Motor neuron (in vitro differentiated cells): ENCODE data around the gene RASA1. TPM values are rescaled to one million over a fixed set of nuclear protein-coding genes. Genes with fewer than 3 reads are reported as not detected.
A peak's percentile ranks its signal among the peaks of the same experiment; 100 is the strongest.
"Not testable (repeated sequence)": the region's sequence is repeated elsewhere in the genome, so short reads cannot be mapped to it uniquely, and the experiment has no call there.

Source experiments
- ATAC-seq, 8 experiments: fragments of 200-7000 bp; cut with Tn5 transposase; replicated peaks in 6 of 8; 2 replicates each; pipeline ENCODE4 v1.8.0; 2021; ENCODE audit warnings: mild to moderate bottlenecking in 8 of 8, moderate library complexity in 8 of 8
- H3K27ac ChIP-seq, 2 donors: fragments of 250-450 bp; sonication (Bioruptor Pico); 2 replicates each; pipeline ENCODE4 v1.9.0; 2021; ENCODE audit warnings: antibody characterized with exemption in 2 of 2, mild to moderate bottlenecking in 2 of 2, moderate library complexity in 1 of 2
- H3K4me1 ChIP-seq, 2 donors: fragments of 250-450 bp; sonication (Bioruptor Pico); replicated peaks in 1 of 2; 2 replicates each; pipeline ENCODE4 v1.6.1; 2021; ENCODE audit warnings: antibody characterized with exemption in 2 of 2, mild to moderate bottlenecking in 2 of 2, moderate library complexity in 1 of 2
- H3K4me3 ChIP-seq, 5 donors: fragments of 250-450 bp; sonication (Bioruptor Pico); 2 replicates each; pipeline ENCODE4 v1.9.0; 2021; ENCODE audit warnings: antibody characterized with exemption in 5 of 5, mild to moderate bottlenecking in 5 of 5, moderate library complexity in 4 of 5
- WGBS, 10 experiments: fragments of 450-650 bp; shearing (Covaris generic); methylation state at CpG; one replicate each; pipeline ENCODE4 v1.0.0; 2022; 5-methylcytosine and 5-hydroxymethylcytosine counted together
- in situ Hi-C, 9 experiments: fragments of 400-800 bp; cut with MboI; loops; one replicate each; pipeline ENCODE4 v1.15.0; 2021; ENCODE audit warnings: low sequenced_read_pairs in 9 of 9, low pct_unique_long_range_greater_than_20kb in 2 of 9; ENCODE audit not compliant: unreplicated experiment in 9 of 9
- total RNA-seq, 8 experiments: library from RNA; unstranded; fragments of 300-600 nt; gene quantifications; 2 replicates each; pipeline versions ENCODE4 v1.2.3 to v1.2.4, GENCODE V29; 2022

The RASA1 gene
- total RNA-seq, 8 experiments from 2014 or later, result 23.9 to 84.8 (median 32.5) TPM

DNA sequence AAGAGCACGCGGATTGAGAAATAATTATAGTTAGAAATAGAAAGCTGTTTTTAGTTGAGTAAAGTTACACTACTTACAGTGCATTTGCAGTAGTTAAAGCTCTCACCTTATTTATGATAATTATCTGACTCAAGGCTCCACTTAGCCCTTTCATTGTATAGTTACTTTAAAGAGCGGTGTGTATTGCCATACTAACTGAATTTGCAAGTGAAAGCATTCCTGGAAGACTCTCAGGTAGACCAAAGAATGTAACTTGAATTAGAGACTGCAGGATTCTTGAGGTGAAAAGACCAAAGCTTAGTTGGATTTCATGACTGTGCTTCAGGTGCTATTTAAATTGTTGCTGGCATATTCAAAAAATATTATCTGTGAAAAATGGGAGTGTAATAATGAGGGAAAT, 4.2 kb upstream of the RASA1 start:
- Histone ChIP-seq H3K27ac (no peak overlapping the region), H3K4me3 (no peak overlapping the region), H3K4me1 (peaks cover 0 to 6% of the 10 kb centered on the region in 2 donors)
- WGBS, 10 experiments, result 52 to 92% (median 80%) methylated on average over 1 to 3 of the region's 3 CpGs; no CpG with 5 or more reads in 1 of the 10 experiments
- no peak for ATAC-seq
- in situ Hi-C loops, result no loop called here

DNA sequence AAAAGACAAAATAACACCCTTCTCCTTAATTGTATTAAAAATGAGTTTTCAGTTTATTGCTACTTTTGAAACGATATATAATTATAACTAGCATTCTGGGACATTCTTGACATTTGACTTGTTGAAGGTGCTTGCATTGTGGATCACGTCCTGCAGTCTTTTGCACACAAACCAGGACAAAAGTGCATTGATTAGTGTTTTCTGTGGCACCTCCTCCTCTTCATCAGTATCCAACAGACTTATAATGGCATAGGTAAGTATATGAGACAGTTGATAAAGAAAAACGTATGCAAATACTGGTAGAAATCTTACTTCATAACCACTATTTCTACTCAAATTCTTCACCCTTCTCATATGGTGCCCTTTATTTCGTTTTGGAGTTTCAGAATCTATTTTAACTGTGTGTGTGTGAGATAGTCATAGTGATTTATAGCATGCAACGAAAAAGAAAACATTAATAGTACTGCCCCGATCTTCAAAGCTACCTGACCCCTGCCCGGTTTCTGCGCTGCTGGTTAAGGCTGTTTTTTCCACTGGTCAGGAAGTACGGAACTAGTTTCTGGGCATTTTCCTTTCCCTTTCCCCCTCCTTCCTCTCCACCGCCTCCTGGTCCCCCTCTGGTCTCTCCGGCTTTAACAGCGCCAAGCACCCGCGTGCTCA, 639 bp upstream of the RASA1 start:
- 0 to 17% (median 6%) methylated on average over 2 to 11 of the region's 14 CpGs for WGBS, 10 experiments
- peak overlapping the region; percentile 83 to 95 (median 85) for H3K4me3 ChIP-seq
- ATAC-seq, result peak in 2 of 8 experiments; percentile 24 to 30
- peak overlapping the region; percentile 46 to 92 for H3K27ac ChIP-seq
- in situ Hi-C loops, result no loop called here
- peaks cover 6 to 17% of the 10 kb centered on the region in 2 donors for H3K4me1 ChIP-seq

DNA sequence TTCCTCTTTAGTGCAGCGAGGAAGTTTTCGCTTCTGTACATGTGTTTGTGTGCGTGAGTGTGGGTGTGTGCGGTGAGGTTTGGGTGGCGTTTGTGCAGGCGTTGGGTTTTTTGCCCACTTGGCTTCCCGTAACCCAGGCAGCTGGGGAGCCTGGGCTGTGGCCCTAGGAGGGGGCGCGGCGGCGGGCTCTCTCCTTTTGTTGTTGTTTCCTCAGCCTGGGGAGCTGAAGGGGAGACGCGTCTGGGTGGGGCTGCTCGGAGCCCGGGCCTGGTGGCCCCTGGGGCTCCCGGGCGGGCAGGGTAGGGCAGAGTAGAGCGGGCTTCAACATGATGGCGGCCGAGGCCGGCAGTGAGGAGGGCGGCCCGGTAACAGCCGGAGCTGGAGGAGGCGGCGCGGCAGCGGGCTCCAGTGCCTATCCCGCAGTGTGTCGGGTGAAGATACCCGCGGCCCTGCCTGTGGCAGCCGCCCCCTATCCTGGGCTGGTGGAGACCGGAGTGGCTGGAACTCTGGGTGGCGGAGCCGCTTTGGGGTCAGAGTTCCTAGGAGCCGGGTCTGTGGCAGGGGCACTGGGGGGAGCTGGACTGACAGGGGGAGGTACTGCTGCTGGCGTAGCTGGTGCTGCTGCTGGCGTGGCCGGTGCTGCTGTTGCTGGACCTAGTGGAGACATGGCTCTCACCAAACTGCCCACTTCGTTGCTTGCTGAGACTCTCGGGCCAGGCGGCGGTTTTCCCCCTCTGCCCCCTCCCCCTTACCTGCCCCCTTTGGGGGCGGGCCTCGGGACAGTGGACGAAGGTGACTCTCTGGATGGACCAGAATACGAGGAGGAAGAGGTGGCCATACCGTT, 665 bp downstream of the RASA1 start:
- Histone ChIP-seq H3K27ac (peak overlapping the region; percentile 84 to 92), H3K4me1 (peaks cover 6 to 17% of the 10 kb centered on the region in 2 donors), H3K4me3 (peak overlapping the region; percentile 83 to 95 (median 85))
- in situ Hi-C loops, result no loop called here
- ATAC-seq, result peak; percentile 60 to 71 (median 64)
- 0 to 7% (median 0%) methylated on average over 2 to 4 of the region's 49 CpGs; no CpG with 5 or more reads in 6 of the 10 experiments for WGBS, 10 experiments

DNA sequence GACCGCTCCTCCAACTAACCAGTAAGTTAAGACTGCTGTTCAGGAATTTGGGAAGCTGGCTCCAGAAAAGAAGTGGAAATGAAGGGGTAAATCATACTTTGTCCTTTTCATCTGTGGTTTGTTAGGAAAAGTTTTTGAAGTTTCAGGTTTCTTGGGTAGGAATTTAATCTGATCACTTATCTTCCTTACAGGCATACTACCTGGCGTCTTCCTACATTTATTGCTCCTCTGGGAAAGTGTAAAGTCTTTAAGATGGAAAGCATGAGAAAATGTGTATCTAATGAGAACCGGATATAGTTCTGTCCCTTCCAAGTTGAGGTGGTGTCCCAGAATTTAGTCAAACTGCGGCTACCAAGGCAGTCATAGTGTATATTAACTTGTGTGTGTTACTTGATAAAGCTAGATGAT, 1.3 kb downstream of the RASA1 start:
- peaks cover 6 to 17% of the 10 kb centered on the region in 2 donors for H3K4me1 ChIP-seq
- in situ Hi-C loops, result no loop called here
- 0 to 33% (median 3%) methylated on average over 1 to 3 of the region's 4 CpGs; no CpG with 5 or more reads in 2 of the 10 experiments for WGBS, 10 experiments
- peak overlapping the region in 1 of 2 donors; percentile 92 for H3K27ac ChIP-seq
- peak overlapping the region; percentile 83 to 95 (median 85) for H3K4me3 ChIP-seq
- ATAC-seq, result no peak

DNA sequence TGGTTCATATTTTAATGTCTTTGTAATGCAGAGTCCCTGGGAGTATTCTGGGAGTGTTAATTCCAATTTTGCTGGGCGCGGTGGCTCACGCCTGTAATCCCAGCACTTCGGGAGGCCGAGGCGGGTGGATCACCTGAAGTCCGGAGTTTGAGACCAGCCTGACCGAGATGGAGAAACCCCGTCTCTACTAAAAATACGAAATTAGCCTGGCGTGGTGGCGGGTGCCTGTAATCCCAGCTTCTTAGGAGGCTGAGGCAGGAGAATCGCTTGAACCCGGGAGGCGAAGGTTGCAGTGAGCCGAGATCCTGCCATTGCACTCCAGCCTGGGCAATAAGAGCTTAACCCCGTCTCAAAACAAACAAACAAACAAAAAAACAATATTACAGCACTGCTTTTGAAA, 3.2 kb downstream of the RASA1 start:
- not testable (repeated sequence) for ATAC-seq

DNA sequence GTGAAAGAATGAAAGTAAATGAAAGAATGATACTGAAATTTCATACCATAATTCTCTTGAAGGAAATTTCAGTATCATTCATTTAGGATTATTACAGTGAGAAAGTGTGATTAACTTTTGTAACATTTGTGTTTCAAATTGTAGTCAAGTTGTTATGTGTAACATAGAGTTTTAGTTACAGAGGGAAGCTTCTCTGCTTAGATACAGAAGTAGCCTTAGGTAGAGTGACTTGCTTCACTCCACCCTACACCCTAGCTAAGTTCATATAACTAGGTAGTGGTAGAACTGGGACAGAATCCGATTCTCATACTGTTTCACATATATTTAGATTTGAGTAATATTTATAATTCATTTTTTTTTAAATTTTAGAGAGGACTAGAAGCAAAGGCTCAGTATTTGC, 9.0 kb downstream of the RASA1 start:
- 83 to 100% (median 94%) methylated on average over 1 of the region's 1 CpG; no CpG with 5 or more reads in 4 of the 10 experiments for WGBS, 10 experiments
- in situ Hi-C loops, result no loop called here

More for the DNA sequence above, 3.2 kb downstream of the RASA1 start:
- H3K4me1 ChIP-seq, result peaks cover 6 to 17% of the 10 kb centered on the region in 2 donors
- H3K27ac ChIP-seq, in situ Hi-C loops, H3K4me3 ChIP-seq: not testable (repeated sequence)
- WGBS, 10 experiments, result 86 to 100% (median 97%) methylated on average over 1 to 17 of the region's 17 CpGs; no CpG with 5 or more reads in 3 of the 10 experiments

DNA sequence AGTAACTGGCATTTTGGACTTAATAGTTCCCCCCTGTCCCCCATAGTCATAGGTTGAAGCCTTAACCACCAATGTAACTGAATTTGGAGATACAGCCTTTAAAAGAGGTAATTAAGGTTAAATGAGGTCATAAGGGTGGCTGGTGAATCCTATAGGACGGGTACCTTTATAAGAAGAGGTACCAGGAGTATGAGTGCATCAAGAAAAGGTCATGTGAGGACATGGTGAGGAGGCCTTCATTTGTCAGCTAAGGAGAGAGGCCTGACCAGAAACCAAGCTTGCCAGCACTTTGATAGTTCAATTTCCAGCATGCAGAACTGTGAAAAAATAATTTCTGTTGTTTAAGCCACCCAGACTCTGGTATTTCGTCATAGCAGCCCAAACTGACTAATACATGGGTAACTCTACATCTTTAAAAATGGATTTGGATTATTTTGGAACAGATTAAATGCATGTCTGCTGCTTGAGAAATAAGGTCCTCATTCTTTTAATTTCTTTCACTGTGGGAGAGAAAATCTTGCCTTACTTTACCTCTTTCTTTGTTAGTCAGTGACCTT, 9.7 kb downstream of the RASA1 start:
- 53 to 100% (median 100%) methylated on average over 1 to 2 of the region's 2 CpGs; no CpG with 5 or more reads in 3 of the 10 experiments for WGBS, 10 experiments
- Histone ChIP-seq H3K4me3 (no peak overlapping the region), H3K27ac (no peak overlapping the region), H3K4me1 (no peaks in the 10 kb centered on the region)
- ATAC-seq, result no peak
- in situ Hi-C loops, result no loop called here

More for the DNA sequence above, 9.0 kb downstream of the RASA1 start:
- Histone ChIP-seq H3K4me3 (no peak overlapping the region), H3K27ac (no peak overlapping the region), H3K4me1 (no peaks in the 10 kb centered on the region)
- no peak for ATAC-seq

DNA sequence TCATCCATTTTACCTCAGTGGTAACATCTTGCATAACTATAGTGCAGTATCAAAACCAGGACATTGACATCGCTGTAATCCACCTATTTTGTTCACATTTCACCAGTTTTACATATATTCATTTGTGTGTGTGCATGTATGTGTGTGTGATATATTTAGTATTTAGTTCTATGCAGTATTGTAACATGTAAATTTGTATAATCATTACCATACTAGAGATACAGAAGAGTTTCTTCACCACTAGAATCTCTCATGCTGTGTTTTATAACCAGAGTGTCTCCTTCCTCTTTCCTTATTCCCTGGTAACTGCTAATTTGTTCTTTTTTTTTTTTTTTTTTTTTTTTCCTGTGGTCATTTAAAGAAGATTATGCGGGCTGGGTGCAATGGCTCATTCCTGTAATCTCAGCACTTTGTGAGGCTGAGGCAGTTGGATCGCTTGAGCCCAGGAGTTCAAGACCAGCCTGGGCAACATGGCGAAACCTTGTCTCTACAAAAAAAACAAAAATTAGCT, 11.0 kb downstream of the RASA1 start:
- Histone ChIP-seq H3K4me1 (no peaks in the 10 kb centered on the region), H3K4me3 (no peak overlapping the region), H3K27ac (no peak overlapping the region)
- in situ Hi-C loops, result no loop called here
- 69 to 100% (median 100%) methylated on average over 1 to 4 of the region's 4 CpGs for WGBS, 10 experiments
- ATAC-seq, result peak in 3 of 8 experiments; percentile 67 to 95 (median 87)

DNA sequence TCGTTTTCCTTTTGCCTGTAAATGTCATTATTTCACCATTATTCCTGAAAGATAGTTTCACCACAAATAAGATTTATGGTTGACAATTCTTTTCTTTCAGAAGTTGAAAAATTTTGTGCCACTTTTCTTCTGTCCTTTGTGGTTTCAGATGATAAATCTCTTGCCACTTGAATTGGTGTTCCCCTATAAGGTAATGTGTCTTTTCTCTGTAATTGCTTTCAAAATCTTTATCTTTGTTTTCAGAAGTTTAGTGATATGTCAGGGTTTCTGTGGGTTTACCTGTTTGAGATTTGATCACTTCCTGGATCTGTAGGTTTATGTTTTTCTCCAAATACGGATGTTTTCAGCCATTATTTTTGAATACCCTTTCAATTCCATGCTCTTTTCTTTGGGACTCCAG, 14.6 kb downstream of the RASA1 start:
- in situ Hi-C loops, result no loop called here
- WGBS, 10 experiments, result 63 to 90% (median 76%) methylated on average over 2 of the region's 2 CpGs
- no peak overlapping the region for H3K4me3 ChIP-seq
- no peak overlapping the region for H3K27ac ChIP-seq
- H3K4me1 ChIP-seq, result no peaks in the 10 kb centered on the region
- ATAC-seq, result no peak

DNA sequence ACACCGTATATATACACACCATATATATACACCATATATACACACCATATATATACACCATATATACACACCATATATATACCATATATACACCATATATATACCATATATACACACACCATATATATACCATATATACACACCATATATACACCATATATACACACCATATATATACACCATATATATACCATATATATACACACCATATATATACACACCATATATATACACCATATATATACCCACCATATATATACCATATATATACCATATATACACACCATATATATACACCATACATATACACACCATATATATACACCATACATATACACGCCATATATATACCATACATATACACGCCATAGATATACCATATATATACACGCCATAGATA, 19.6 kb downstream of the RASA1 start:
- H3K27ac ChIP-seq, ATAC-seq, H3K4me1 ChIP-seq, in situ Hi-C loops, H3K4me3 ChIP-seq: not testable (repeated sequence)
- WGBS, 10 experiments, result 69 to 100% (median 91%) methylated on average over 1 to 4 of the region's 4 CpGs; no CpG with 5 or more reads in 2 of the 10 experiments

DNA sequence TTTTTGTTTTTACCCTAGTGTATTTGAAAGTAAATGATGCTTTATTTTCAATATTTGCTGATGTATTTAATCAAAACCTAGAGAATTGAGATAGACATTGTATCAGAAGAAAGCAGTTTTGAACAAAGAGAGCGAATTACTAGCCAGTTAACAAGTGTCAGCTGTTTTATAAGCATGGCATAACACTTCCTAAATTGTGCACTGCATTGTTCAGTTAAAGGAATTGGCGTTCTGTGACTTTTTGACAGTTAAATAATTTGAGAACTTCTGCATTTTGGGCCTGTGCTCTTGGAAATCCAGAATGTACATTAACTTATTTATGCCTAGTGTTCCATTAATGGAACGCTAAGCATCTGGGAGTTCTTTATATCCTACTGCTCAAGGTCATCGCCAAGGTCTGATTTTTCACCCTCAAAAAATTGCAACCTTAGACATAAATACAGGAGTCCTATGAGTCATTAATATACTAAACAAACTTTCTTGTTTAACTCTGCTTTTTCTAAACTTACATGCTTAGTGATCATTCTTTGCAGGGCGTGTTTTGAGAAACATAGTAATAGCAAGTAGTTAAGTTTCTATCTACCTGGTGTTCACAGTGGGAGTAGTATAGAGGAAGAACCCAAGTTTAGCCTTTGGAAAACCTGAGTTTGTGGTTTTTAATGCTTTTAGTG, 31.1 kb downstream of the RASA1 start:
- WGBS, 10 experiments, result 80 to 100% (median 97%) methylated on average over 1 to 5 of the region's 5 CpGs
- in situ Hi-C loops, result no loop called here
- Histone ChIP-seq H3K27ac (no peak overlapping the region), H3K4me3 (no peak overlapping the region), H3K4me1 (no peaks in the 10 kb centered on the region)
- ATAC-seq, result no peak

DNA sequence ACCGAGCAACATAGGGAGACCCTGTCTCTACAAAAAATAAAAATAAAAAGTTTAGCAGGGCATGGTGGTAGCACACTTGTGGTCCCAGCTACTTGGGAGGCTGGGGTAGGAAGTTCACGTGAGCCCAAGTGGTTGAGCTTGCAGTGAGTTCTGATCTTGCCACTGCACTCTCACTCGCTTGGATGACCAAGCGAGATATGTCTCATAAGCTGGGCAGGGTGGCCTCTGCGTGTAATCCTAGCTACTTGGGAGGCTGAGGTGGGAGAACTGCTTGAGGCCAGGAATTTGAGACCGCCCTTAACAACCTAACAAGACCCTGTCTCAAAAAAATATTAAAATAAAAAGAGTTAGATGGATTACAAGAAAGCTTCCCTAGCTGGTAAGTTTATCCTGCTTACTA, 32.5 kb downstream of the RASA1 start:
- ATAC-seq, result no peak
- WGBS, 10 experiments, result 80 to 100% (median 95%) methylated on average over 1 to 5 of the region's 6 CpGs
- Histone ChIP-seq H3K4me1 (no peaks in the 10 kb centered on the region), H3K27ac (no peak overlapping the region), H3K4me3 (no peak overlapping the region)
- in situ Hi-C loops, result no loop called here
